ENCODE results near the gene CHST7.

Gene CHST7

GRCh38 chrX:46582966-46583365 is 9.4 kb downstream of the CHST7 start:
- Mint-ChIP-seq H3K4me1 (peaks cover 33% of the 10 kb centered on the region), H3K36me3 (ENCODE audit: low read depth) (no peaks in the 10 kb centered on the region), H3K27ac (peak overlapping the region in 2 of 3 experiments; percentile 30 to 88)

DNA sequence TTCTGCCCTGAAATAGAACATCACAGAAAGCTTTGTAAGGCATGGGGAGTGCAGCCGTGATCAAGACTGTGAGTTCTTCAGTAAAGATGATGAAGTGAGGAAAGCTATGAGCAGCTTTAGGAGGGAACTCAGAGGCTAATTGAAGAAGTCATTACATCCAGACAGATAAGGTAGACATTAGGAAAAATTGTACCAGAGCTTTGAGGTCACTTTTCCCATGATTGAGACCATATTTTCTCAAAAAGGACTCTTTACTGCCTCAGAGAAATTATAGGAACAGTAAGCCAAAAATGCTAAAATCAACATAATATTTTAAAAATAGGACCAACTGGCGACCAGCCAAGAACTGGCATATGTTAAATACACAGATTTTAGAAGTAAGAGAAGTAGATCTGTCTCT is 11.2 kb downstream of the CHST7 start:
- Mint-ChIP-seq H3K27ac (no peak overlapping the region), H3K36me3 (ENCODE audit: low read depth) (no peaks in the 10 kb centered on the region), H3K4me3 (no peak overlapping the region), H3K27me3 (ENCODE audit: low read depth) (no peaks in the 10 kb centered on the region), H3K9me3 (no peaks in the 10 kb centered on the region), H3K4me1 (peaks cover 39% of the 10 kb centered on the region)
- no peak for TF ChIP-seq CTCF (IDR thresholded peaks at IDR 0.05; ENCODE audit: unreplicated experiment in 3 of 3)

More at GRCh38 chrX:46582966-46583365, 9.4 kb downstream of the CHST7 start:
- Mint-ChIP-seq H3K4me3 (peak overlapping the region in 1 of 3 experiments; percentile 49), H3K27me3 (ENCODE audit: low read depth) (no peaks in the 10 kb centered on the region), H3K9me3 (peaks cover 4% of the 10 kb centered on the region)
- TF ChIP-seq CTCF (IDR thresholded peaks at IDR 0.05; ENCODE audit: unreplicated experiment in 3 of 3): no peak

DNA sequence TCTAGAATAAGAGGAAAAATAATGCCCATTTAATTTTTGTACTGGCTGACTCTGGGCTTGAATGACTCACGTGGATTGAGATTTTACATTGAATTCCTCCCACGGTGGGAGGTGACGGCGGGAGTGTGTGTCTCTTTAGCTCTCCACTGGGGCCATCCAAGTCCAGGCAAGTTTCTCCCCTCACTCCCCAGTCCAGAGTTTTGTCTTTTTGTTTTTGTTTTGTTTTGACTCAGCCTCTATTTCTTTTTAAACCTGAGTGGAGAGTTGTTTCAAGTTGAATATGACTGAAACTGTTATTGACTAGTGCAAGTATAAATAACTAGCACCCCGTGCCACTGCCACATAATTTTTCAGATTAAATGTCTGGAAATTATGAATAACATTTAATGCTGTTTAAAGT is 13.6 kb downstream of the CHST7 start:
- Mint-ChIP-seq H3K4me1 (peaks cover 38% of the 10 kb centered on the region), H3K4me3 (no peak overlapping the region), H3K9me3 (no peaks in the 10 kb centered on the region), H3K36me3 (ENCODE audit: low read depth) (no peaks in the 10 kb centered on the region), H3K27ac (peak overlapping the region in 2 of 3 experiments; percentile 14 to 63), H3K27me3 (ENCODE audit: low read depth) (no peaks in the 10 kb centered on the region)
- TF ChIP-seq CTCF (IDR thresholded peaks at IDR 0.05; ENCODE audit: unreplicated experiment in 3 of 3): no peak

DNA sequence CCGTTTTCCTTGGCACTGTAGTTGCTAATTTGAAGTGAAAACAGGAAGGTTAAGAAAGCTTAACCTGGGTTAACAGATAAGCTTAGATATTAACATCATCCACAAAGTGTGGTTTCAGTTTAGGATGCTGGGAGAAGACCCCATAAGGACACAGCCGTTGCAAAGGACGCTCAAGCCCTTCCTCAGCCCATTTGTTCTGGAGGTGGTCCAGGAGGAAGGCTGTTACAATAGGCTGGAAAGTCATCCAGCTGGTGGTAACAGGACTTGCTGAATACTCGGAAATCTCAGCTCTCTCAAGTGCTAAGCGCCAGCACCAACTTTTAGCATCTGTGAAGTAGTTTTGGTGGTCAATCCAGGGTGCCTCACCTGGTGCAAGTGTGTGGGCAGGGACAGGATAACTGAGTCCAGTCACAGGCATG is 14.2 kb downstream of the CHST7 start:
- Mint-ChIP-seq H3K36me3 (ENCODE audit: low read depth) (no peaks in the 10 kb centered on the region), H3K9me3 (no peaks in the 10 kb centered on the region), H3K27ac (peak overlapping the region; percentile 48 to 62 (median 60)), H3K27me3 (ENCODE audit: low read depth) (no peaks in the 10 kb centered on the region), H3K4me1 (peaks cover 32% of the 10 kb centered on the region), H3K4me3 (peak overlapping the region in 1 of 3 experiments; percentile 15)
- TF ChIP-seq CTCF (IDR thresholded peaks at IDR 0.05; ENCODE audit: unreplicated experiment in 3 of 3): no peak

DNA sequence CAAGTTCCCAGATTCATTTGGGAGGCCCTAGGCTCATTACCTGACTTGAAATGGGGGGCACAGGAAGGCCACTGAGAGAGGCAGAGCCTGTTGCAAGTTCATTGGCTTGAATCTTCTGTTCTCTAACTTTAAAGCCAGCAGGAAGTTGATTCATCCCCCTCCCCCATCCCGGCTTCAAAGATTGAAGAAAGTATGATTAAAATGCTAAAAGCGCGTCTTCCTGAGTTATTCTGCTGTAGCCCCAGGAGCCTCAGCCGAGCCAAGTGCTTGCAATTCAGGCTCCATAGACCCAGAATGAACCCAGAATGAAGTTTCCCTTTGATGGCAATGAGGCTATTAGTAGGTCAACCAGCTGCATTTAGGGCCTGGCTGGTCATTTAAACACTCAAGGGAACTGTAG is 14.7 kb downstream of the CHST7 start:
- peaks cover 27% of the 10 kb centered on the region for H3K4me1 Mint-ChIP-seq
- no peak for TF ChIP-seq CTCF (IDR thresholded peaks at IDR 0.05; ENCODE audit: unreplicated experiment in 3 of 3)
- H3K36me3 Mint-ChIP-seq (ENCODE audit: low read depth): no peaks in the 10 kb centered on the region
- H3K27me3 Mint-ChIP-seq (ENCODE audit: low read depth): no peaks in the 10 kb centered on the region
- no peaks in the 10 kb centered on the region for H3K9me3 Mint-ChIP-seq
- H3K4me3 Mint-ChIP-seq: no peak overlapping the region
- H3K27ac Mint-ChIP-seq: peak overlapping the region; percentile 48 to 62 (median 60)

- no peak for TF ChIP-seq CTCF (IDR thresholded peaks at IDR 0.05; ENCODE audit: unreplicated experiment in 3 of 3)
- Mint-ChIP-seq H3K27me3 (ENCODE audit: low read depth) (no peaks in the 10 kb centered on the region), H3K36me3 (ENCODE audit: low read depth) (no peaks in the 10 kb centered on the region), H3K27ac (no peak overlapping the region), H3K4me1 (peaks cover 15% of the 10 kb centered on the region), H3K9me3 (no peaks in the 10 kb centered on the region), H3K4me3 (no peak overlapping the region)
These were observed 16.6 kb downstream of the CHST7 start for GRCh38 chrX:46589977-46590723.
